Loucy (cell line): ENCODE measurements around the gene POLR3B.

Experiments
- EZH2phosphoT487 ChIP-seq: fragments of 200-600 bp; IDR thresholded peaks from 2 replicates; pipeline ENCODE4 v1.6.1; 2018; ENCODE audit warnings: antibody characterized with exemption, mild to moderate bottlenecking, moderate library complexity, borderline replicate concordance
- TF ChIP-seq, protein P1 (sequence below): fragments of 200-600 bp; sonication (generic); conservative IDR thresholded peaks from 2 replicates; pipeline ENCODE4 v1.5.1; 2014; ENCODE audit warnings: mild to moderate bottlenecking, antibody characterized with exemption, low read length

DNA sequence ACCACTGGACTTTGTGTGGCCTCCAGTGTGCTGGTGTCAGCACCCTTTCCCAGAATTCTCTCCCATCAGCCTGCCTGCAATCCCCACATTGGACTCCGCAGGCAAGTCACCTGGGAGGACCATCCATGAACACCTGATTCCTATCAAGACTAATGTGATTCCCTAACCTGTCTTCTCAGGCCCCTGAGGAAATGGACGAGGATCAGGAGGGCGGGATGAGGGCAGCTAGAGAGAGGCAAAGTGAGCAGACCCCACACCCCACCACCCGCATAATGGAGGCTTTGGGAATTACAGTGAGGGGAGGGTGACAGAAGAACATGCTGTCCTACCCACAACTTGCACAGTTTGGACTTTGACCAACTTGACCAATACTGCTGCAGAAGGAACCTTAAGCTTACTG is 164.4 kb downstream of the POLR3B start:
- TF ChIP-seq, protein P1, sequence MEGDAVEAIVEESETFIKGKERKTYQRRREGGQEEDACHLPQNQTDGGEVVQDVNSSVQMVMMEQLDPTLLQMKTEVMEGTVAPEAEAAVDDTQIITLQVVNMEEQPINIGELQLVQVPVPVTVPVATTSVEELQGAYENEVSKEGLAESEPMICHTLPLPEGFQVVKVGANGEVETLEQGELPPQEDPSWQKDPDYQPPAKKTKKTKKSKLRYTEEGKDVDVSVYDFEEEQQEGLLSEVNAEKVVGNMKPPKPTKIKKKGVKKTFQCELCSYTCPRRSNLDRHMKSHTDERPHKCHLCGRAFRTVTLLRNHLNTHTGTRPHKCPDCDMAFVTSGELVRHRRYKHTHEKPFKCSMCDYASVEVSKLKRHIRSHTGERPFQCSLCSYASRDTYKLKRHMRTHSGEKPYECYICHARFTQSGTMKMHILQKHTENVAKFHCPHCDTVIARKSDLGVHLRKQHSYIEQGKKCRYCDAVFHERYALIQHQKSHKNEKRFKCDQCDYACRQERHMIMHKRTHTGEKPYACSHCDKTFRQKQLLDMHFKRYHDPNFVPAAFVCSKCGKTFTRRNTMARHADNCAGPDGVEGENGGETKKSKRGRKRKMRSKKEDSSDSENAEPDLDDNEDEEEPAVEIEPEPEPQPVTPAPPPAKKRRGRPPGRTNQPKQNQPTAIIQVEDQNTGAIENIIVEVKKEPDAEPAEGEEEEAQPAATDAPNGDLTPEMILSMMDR = no peak
- no peak for TF ChIP-seq EZH2phosphoT487
